Measurements from ENCODE around the gene PTPRG. TPM values are rescaled to one million over a fixed set of nuclear protein-coding genes. Genes with fewer than 3 reads are reported as not detected.

Gene PTPRG
- total and polyA plus RNA-seq, 10 of the 15 experiments (the other 5 are each of a cell fraction or from before 2014, with no cell fraction given) = 0.29 to 20.7 (median 1.4) TPM

DNA sequence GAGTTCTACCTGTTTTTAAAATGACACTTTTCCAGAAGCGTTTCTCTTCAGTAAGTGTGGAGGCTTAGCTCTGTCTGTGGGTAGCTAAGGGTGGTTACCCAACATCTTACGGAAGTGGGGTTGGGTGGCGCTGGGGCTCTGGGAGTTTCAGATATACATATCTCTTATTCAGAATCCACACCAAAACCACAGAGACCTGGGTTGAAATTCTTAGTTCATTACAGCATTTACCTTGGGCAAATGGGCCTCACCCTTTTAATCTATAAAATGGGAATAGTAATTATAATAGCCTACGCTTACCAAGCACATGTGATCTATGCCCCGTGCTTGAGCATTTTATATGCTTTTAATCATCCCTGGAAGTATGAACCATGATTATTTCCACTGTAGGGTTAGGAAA is 9.4 kb downstream of the PTPRG start:
- ChIA-PET RAD21 (ENCODE audit: unreplicated experiment) (interaction anchor here (0.6 to 1.6 kb wide), 7 partner anchors 9 to 286 kb away, joined by 3 to 4 read pairs (median 3); no protein-coding TSS in a partner anchor), POLR2A (interaction anchor here (0.6 to 1.2 kb wide), 5 partner anchors 9 to 366 kb away, joined by 3 to 8 read pairs (median 3); partner anchors contain the start of gene PTPRG), SMC1A (ENCODE audit: uncharacterized antibody, unreplicated experiment) (interaction anchor here (0.7 to 2.1 kb wide), 15 partner anchors 13 to 618 kb away, joined by 3 to 6 read pairs (median 3); no protein-coding TSS in a partner anchor), CTCF (interaction anchor here (1.2 to 2.8 kb wide), 5 partner anchors 9 to 618 kb away, joined by 3 to 10 read pairs (median 3); no protein-coding TSS in a partner anchor)
- H4K20me1 ChIP-seq (ENCODE audit: control insufficient read depth, insufficient read depth) = no peaks in the 10 kb centered on the region
- H3K79me2 ChIP-seq (ENCODE audit: control insufficient read depth, insufficient read depth, low read length) = no peaks in the 10 kb centered on the region
- in situ Hi-C loops (cut with MboI) = no loop called here
- H3K4me3 ChIP-seq = no peak overlapping the region
- H3K27me3 ChIP-seq (replicated peaks in 1 of 2; ENCODE audit: control insufficient read depth in 2 of 2, insufficient read depth in 2 of 2, low read length in 1 of 2) = no peaks in the 10 kb centered on the region
- no peak overlapping the region for H2AFZ ChIP-seq (ENCODE audit: control insufficient read depth, low read depth, low read length)
- H3K36me3 ChIP-seq (ENCODE audit: control insufficient read depth in 2 of 2, insufficient read depth in 2 of 2, low read length in 1 of 2) = no peaks in the 10 kb centered on the region
- H3K4me1 ChIP-seq (ENCODE audit: control insufficient read depth, insufficient read depth, low read length) = no peaks in the 10 kb centered on the region
- no peak for FAIRE-seq
- WGBS (ENCODE audit: insufficient coverage, insufficient replicate concordance, low lambda C conversion rate, missing lambda C conversion rate) = 33% methylated on average over 5 of the region's 5 CpGs
- intact Hi-C loops (cut with micrococcal nuclease; ENCODE audit: unreplicated experiment) = no loop called here
- H3K4me2 ChIP-seq (ENCODE audit: control insufficient read depth, insufficient read depth) = no peak overlapping the region
- no peak overlapping the region for H3K27ac ChIP-seq (ENCODE audit: control insufficient read depth, insufficient read depth)
- peak; percentile 76 for ATAC-seq
- no TSS peak for BruUV-seq (replicated peaks)
- DNase-seq (ENCODE audit: low read depth, low spot score) = no peak
- H3K9me3 ChIP-seq (replicated peaks; ENCODE audit: control insufficient read depth, insufficient read depth, low read length) = no peaks in the 10 kb centered on the region
- no peak overlapping the region for H3K9ac ChIP-seq (ENCODE audit: control insufficient read depth, insufficient read depth, low read length)
- TF ChIP-seq, protein P1, sequence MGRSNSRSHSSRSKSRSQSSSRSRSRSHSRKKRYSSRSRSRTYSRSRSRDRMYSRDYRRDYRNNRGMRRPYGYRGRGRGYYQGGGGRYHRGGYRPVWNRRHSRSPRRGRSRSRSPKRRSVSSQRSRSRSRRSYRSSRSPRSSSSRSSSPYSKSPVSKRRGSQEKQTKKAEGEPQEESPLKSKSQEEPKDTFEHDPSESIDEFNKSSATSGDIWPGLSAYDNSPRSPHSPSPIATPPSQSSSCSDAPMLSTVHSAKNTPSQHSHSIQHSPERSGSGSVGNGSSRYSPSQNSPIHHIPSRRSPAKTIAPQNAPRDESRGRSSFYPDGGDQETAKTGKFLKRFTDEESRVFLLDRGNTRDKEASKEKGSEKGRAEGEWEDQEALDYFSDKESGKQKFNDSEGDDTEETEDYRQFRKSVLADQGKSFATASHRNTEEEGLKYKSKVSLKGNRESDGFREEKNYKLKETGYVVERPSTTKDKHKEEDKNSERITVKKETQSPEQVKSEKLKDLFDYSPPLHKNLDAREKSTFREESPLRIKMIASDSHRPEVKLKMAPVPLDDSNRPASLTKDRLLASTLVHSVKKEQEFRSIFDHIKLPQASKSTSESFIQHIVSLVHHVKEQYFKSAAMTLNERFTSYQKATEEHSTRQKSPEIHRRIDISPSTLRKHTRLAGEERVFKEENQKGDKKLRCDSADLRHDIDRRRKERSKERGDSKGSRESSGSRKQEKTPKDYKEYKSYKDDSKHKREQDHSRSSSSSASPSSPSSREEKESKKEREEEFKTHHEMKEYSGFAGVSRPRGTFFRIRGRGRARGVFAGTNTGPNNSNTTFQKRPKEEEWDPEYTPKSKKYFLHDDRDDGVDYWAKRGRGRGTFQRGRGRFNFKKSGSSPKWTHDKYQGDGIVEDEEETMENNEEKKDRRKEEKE (IDR thresholded peaks at IDR 0.05) = no peak
- peak; percentile 45; the same call in 1 of the 2 replicates for TF ChIP-seq IKZF1 (conservative IDR thresholded peaks at IDR 0.05)
- TF ChIP-seq ZNF24 (IDR thresholded peaks at IDR 0.05) = peak; percentile 55; the same call in 1 of the 2 replicates
- no peak for TF ChIP-seq BCL11A (IDR thresholded peaks at IDR 0.05; ENCODE audit: low read depth, low read length)
- TF ChIP-seq POLR2A (IDR thresholded peaks at IDR 0.05; ENCODE audit: low read depth, low read length) = no peak
- TF ChIP-seq ATF7 (IDR thresholded peaks at IDR 0.05; ENCODE audit: low read depth) = peak; percentile 21; the same call in 1 of the 2 replicates
- peak; percentile 47; the same call in 1 of the 2 replicates for TF ChIP-seq DPF2 (IDR thresholded peaks at IDR 0.05)
- peak in 1 of 2 experiments; percentile 35; a peak in 1 of 4 replicates for TF ChIP-seq IKZF2 (IDR thresholded peaks at IDR 0.05)
- TF ChIP-seq TCF3 (IDR thresholded peaks at IDR 0.05; ENCODE audit: borderline replicate concordance, insufficient read depth, low read depth, low read length) = no peak
- peak; percentile 63 for TF ChIP-seq SMARCA5 (IDR thresholded peaks at IDR 0.05)
- peak; percentile 66 for TF ChIP-seq ZNF217 (IDR thresholded peaks at IDR 0.05)
- TF ChIP-seq, protein P2, sequence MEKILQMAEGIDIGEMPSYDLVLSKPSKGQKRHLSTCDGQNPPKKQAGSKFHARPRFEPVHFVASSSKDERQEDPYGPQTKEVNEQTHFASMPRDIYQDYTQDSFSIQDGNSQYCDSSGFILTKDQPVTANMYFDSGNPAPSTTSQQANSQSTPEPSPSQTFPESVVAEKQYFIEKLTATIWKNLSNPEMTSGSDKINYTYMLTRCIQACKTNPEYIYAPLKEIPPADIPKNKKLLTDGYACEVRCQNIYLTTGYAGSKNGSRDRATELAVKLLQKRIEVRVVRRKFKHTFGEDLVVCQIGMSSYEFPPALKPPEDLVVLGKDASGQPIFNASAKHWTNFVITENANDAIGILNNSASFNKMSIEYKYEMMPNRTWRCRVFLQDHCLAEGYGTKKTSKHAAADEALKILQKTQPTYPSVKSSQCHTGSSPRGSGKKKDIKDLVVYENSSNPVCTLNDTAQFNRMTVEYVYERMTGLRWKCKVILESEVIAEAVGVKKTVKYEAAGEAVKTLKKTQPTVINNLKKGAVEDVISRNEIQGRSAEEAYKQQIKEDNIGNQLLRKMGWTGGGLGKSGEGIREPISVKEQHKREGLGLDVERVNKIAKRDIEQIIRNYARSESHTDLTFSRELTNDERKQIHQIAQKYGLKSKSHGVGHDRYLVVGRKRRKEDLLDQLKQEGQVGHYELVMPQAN (conservative IDR thresholded peaks at IDR 0.05) = 0 out of 2 replicates have a peak, but pooled peaks have one; percentile 23
